Measurements from ENCODE around the gene WDR20. TPM values are rescaled to one million over a fixed set of nuclear protein-coding genes. Genes with fewer than 3 reads are reported as not detected.
"Not testable (repeated sequence)": the region's sequence is repeated elsewhere in the genome, so short reads cannot be mapped to it uniquely, and the experiment has no call there.

WDR20 gene
- total RNA-seq, 1 experiment from 2014 or later = 7.9 TPM

- no peak for DNase-seq (ENCODE audit: low read depth)
Observed at GRCh38 chr14:102171173-102172020, 31.7 kb downstream of the WDR20 start.

- DNase-seq (ENCODE audit: low read depth) = not testable (repeated sequence)
Observed at GRCh38 chr14:102172021-102172272, 32.2 kb downstream of the WDR20 start.

- DNase-seq (ENCODE audit: low read depth) = not testable (repeated sequence)
Observed at GRCh38 chr14:102172721-102173120, 33.0 kb downstream of the WDR20 start.

- DNase-seq (ENCODE audit: low read depth) = no peak
Observed at GRCh38 chr14:102177161-102177560, 37.5 kb downstream of the WDR20 start.

- DNase-seq (ENCODE audit: low read depth) = no peak
Observed at GRCh38 chr14:102178806-102179205, 39.1 kb downstream of the WDR20 start.

- no peak for DNase-seq (ENCODE audit: low read depth)
Observed at GRCh38 chr14:102180248-102180998, 40.7 kb downstream of the WDR20 start.

GRCh38 chr14:102181187-102181586, 41.5 kb downstream of the WDR20 start:
- no peak for DNase-seq (ENCODE audit: low read depth)

- DNase-seq (ENCODE audit: low read depth) = peak; percentile 71
Observed at GRCh38 chr14:102182190-102182589, 42.5 kb downstream of the WDR20 start.

GRCh38 chr14:102182936-102183619, 43.4 kb downstream of the WDR20 start:
- DNase-seq (ENCODE audit: low read depth) = no peak

- DNase-seq (ENCODE audit: low read depth) = no peak
Observed at GRCh38 chr14:102183886-102184285, 44.2 kb downstream of the WDR20 start.

GRCh38 chr14:102184316-102185035, 44.8 kb downstream of the WDR20 start:
- no peak for DNase-seq (ENCODE audit: low read depth)

- no peak for DNase-seq (ENCODE audit: low read depth)
Observed at GRCh38 chr14:102185360-102185759, 45.7 kb downstream of the WDR20 start.

GRCh38 chr14:102187044-102187443, 47.3 kb downstream of the WDR20 start:
- DNase-seq (ENCODE audit: low read depth) = peak; percentile 81

- no peak for DNase-seq (ENCODE audit: low read depth)
Observed at GRCh38 chr14:102187568-102188001, 47.9 kb downstream of the WDR20 start.

GRCh38 chr14:102188187-102188586, 48.5 kb downstream of the WDR20 start:
- DNase-seq (ENCODE audit: low read depth) = no peak

GRCh38 chr14:102189874-102190273, 50.2 kb downstream of the WDR20 start:
- no peak for DNase-seq (ENCODE audit: low read depth)

GRCh38 chr14:102192840-102193502, 53.3 kb downstream of the WDR20 start:
- DNase-seq (ENCODE audit: low read depth) = no peak

GRCh38 chr14:102194856-102195255, 55.2 kb downstream of the WDR20 start:
- DNase-seq (ENCODE audit: low read depth) = no peak

GRCh38 chr14:102195446-102195845, 55.7 kb downstream of the WDR20 start:
- DNase-seq (ENCODE audit: low read depth) = no peak

GRCh38 chr14:102196039-102196901, 56.6 kb downstream of the WDR20 start:
- DNase-seq (ENCODE audit: low read depth) = no peak

GRCh38 chr14:102196902-102197230, 57.2 kb downstream of the WDR20 start:
- DNase-seq (ENCODE audit: low read depth) = no peak
